Effector memory CD8-positive, alpha-beta T cell (primary cell): Measurements from ENCODE around the gene ZNF205.
"Not testable (repeated sequence)": the region's sequence is repeated elsewhere in the genome, so short reads cannot be mapped to it uniquely, and the experiment has no call there.

ENCODE experiments used
- ATAC-seq: fragments of 150-1000 bp; cut with Tn5 transposase; replicated peaks from 2 replicates; pipeline ENCODE4 v1.10.0; 2021; ENCODE audit warnings: mild to moderate bottlenecking, moderate library complexity
- DNase-seq, 3 experiments: peaks; one replicate each; pipeline ENCODE4 v3.0.0; 2021
- H3K27ac Mint-ChIP-seq, 2 donors: one replicate each; pipeline ENCODE4 v1.8.0; 2022; ENCODE audit warnings: mild to moderate bottlenecking in 2 of 2, mixed read lengths in 2 of 2, moderate library complexity in 2 of 2
- H3K27me3 Mint-ChIP-seq, 2 donors: one replicate each; pipeline ENCODE4 v1.8.0; 2022; ENCODE audit warnings: mixed read lengths in 2 of 2
- H3K36me3 Mint-ChIP-seq: one replicate; pipeline ENCODE4 v1.8.0; 2022; ENCODE audit warnings: mild to moderate bottlenecking, moderate library complexity, mixed read lengths; ENCODE audit not compliant: insufficient read depth
- H3K4me1 Mint-ChIP-seq, 2 donors: one replicate each; pipeline ENCODE4 v1.8.0; 2022; ENCODE audit warnings: low read depth in 2 of 2, mixed read lengths in 2 of 2
- H3K4me3 Mint-ChIP-seq, 2 donors: one replicate each; pipeline ENCODE4 v1.8.0; 2022; ENCODE audit warnings: mild to moderate bottlenecking in 2 of 2, mixed read lengths in 2 of 2, moderate library complexity in 2 of 2
- H3K9me3 Mint-ChIP-seq, 2 donors: one replicate each; pipeline ENCODE4 v1.8.0; 2022; ENCODE audit warnings: mixed read lengths in 2 of 2

ZNF205 gene

GRCh38 chr16:3157229-3158025 lies 45.0 kb downstream of the ZNF205 start:
- DNase-seq = peak; percentile 60 to 62 (median 61)
- Mint-ChIP-seq H3K27me3 (no peaks in the 10 kb centered on the region), H3K4me3 (peak overlapping the region; percentile 97 to 98), H3K27ac (peak overlapping the region; percentile 98 to 99), H3K9me3 (peaks cover 7 to 8% of the 10 kb centered on the region in 2 donors), H3K36me3 (peaks cover 59% of the 10 kb centered on the region), H3K4me1 (peaks cover 28% of the 10 kb centered on the region in 2 donors)
- ATAC-seq = peak; percentile 56

GRCh38 chr16:3158026-3158509 lies 45.7 kb downstream of the ZNF205 start:
- H3K27me3 Mint-ChIP-seq = no peaks in the 10 kb centered on the region
- H3K36me3 Mint-ChIP-seq = peaks cover 52% of the 10 kb centered on the region
- peak overlapping the region; percentile 97 to 98 for H3K4me3 Mint-ChIP-seq
- H3K4me1 Mint-ChIP-seq = peaks cover 23 to 24% of the 10 kb centered on the region in 2 donors
- ATAC-seq (no peak), DNase-seq (no peak)
- H3K27ac Mint-ChIP-seq = peak overlapping the region; percentile 98 to 99
- peaks cover 5 to 8% of the 10 kb centered on the region in 2 donors for H3K9me3 Mint-ChIP-seq

- ATAC-seq = peak; percentile 84
- H3K9me3 Mint-ChIP-seq = peaks cover 5 to 8% of the 10 kb centered on the region in 2 donors
- H3K36me3 Mint-ChIP-seq = peaks cover 52% of the 10 kb centered on the region
- peak overlapping the region; percentile 98 to 99 for H3K27ac Mint-ChIP-seq
- DNase-seq = peak; percentile 92 to 96 (median 94)
- no peaks in the 10 kb centered on the region for H3K27me3 Mint-ChIP-seq
- H3K4me1 Mint-ChIP-seq = peaks cover 23 to 25% of the 10 kb centered on the region in 2 donors
- peak overlapping the region; percentile 97 to 98 for H3K4me3 Mint-ChIP-seq
These were observed 46.3 kb downstream of the ZNF205 start for GRCh38 chr16:3158510-3159314.

GRCh38 chr16:3161235-3162018 lies 49.0 kb downstream of the ZNF205 start:
- no peaks in the 10 kb centered on the region for H3K27me3 Mint-ChIP-seq
- peaks cover 32 to 33% of the 10 kb centered on the region in 2 donors for H3K4me1 Mint-ChIP-seq
- H3K4me3 Mint-ChIP-seq = no peak overlapping the region
- H3K27ac Mint-ChIP-seq = no peak overlapping the region
- ATAC-seq = no peak
- peaks cover 0 to 5% of the 10 kb centered on the region in 2 donors for H3K9me3 Mint-ChIP-seq
- no peak for DNase-seq
- peaks cover 43% of the 10 kb centered on the region for H3K36me3 Mint-ChIP-seq

- ATAC-seq (no peak), DNase-seq (no peak)
- H3K9me3 Mint-ChIP-seq = no peaks in the 10 kb centered on the region
- H3K36me3 Mint-ChIP-seq = peaks cover 14% of the 10 kb centered on the region
- peaks cover 13 to 15% of the 10 kb centered on the region in 2 donors for H3K4me1 Mint-ChIP-seq
- peak overlapping the region in 1 of 2 donors; percentile 25 for H3K27ac Mint-ChIP-seq
- H3K4me3 Mint-ChIP-seq = no peak overlapping the region
- H3K27me3 Mint-ChIP-seq = no peaks in the 10 kb centered on the region
These were observed 52.0 kb downstream of the ZNF205 start for GRCh38 chr16:3164121-3164991.

- H3K9me3 Mint-ChIP-seq = no peaks in the 10 kb centered on the region
These were observed 52.9 kb downstream of the ZNF205 start for GRCh38 chr16:3165111-3165822.

GRCh38 chr16:3166505-3166886 lies 54.1 kb downstream of the ZNF205 start:
- H3K9me3 Mint-ChIP-seq = no peaks in the 10 kb centered on the region
- H3K36me3 Mint-ChIP-seq = peaks cover 10% of the 10 kb centered on the region
- peaks cover 17% of the 10 kb centered on the region in 2 donors for H3K4me1 Mint-ChIP-seq
- no peak overlapping the region for H3K27ac Mint-ChIP-seq
- H3K4me3 Mint-ChIP-seq = no peak overlapping the region
- H3K27me3 Mint-ChIP-seq = peaks cover 0 to 8% of the 10 kb centered on the region in 2 donors
- ATAC-seq (no peak), DNase-seq (no peak)

More at GRCh38 chr16:3165111-3165822, 52.9 kb downstream of the ZNF205 start:
- DNase-seq (no peak), ATAC-seq (no peak)
- peaks cover 9 to 10% of the 10 kb centered on the region in 2 donors for H3K4me1 Mint-ChIP-seq
- H3K27me3 Mint-ChIP-seq = no peaks in the 10 kb centered on the region
- peak overlapping the region; percentile 59 to 76 for H3K27ac Mint-ChIP-seq
- peaks cover 8% of the 10 kb centered on the region for H3K36me3 Mint-ChIP-seq
- H3K4me3 Mint-ChIP-seq = peak overlapping the region; percentile 58 to 63

GRCh38 chr16:3168729-3169128 lies 56.3 kb downstream of the ZNF205 start:
- DNase-seq, H3K27ac Mint-ChIP-seq, ATAC-seq, H3K9me3 Mint-ChIP-seq, H3K4me3 Mint-ChIP-seq: not testable (repeated sequence)
- Mint-ChIP-seq H3K4me1 (peaks cover 26 to 28% of the 10 kb centered on the region in 2 donors), H3K36me3 (peaks cover 20% of the 10 kb centered on the region), H3K27me3 (peaks cover 2 to 21% of the 10 kb centered on the region in 2 donors)
